A673 (cell line): Measurements from ENCODE around the gene RSAD1. TPM values are rescaled to one million over a fixed set of nuclear protein-coding genes. Genes with fewer than 3 reads are reported as not detected.
"Not testable (repeated sequence)": the region's sequence is repeated elsewhere in the genome, so short reads cannot be mapped to it uniquely, and the experiment has no call there.

Experiments used
- BruUV-seq: library from RNA; stranded (reverse); fragments of 400-500 nt; replicated peaks from 2 replicates; lab custom pipeline; 2021; lab: Mats Ljungman, UMichigan
- CTCF ChIA-PET: fragments of 300-600 bp; sonication (Branson Sonifier 250); formaldehyde crosslinking; loops from one replicate; lab custom pipeline; 2022; ENCODE audit warnings: antibody characterized with exemption; lab: Charles Lee
- POLR2A ChIA-PET: fragments of 300-600 bp; sonication (Branson Sonifier 250); formaldehyde crosslinking; loops from one replicate; lab custom pipeline; 2022; ENCODE audit warnings: antibody characterized with exemption; ENCODE audit not compliant: low non-redundant PET; lab: Charles Lee
- DNase-seq: peaks from one replicate; pipeline ENCODE4 v3.0.0-alpha.2; 2015; ENCODE audit warnings: low spot score
- H3K27ac ChIP-seq: fragments of 200-600 bp; sonication (generic); 2 replicates; pipeline ENCODE4 v1.5.1; 2016; ENCODE audit warnings: mixed run types, low read depth, mild to moderate bottlenecking, mixed read lengths, antibody characterized with exemption, low read length; ENCODE audit not compliant: poor library complexity, severe bottlenecking
- H3K27me3 ChIP-seq: fragments of 200-600 bp; sonication (generic); replicated peaks from 2 replicates; pipeline ENCODE4 v1.6.1; 2017; ENCODE audit warnings: mixed run types, low read depth, mild to moderate bottlenecking, mixed read lengths, antibody characterized with exemption, low read length; ENCODE audit not compliant: insufficient read depth, poor library complexity
- H3K36me3 ChIP-seq: fragments of 200-600 bp; sonication (generic); 2 replicates; pipeline ENCODE4 v1.6.1; 2016; ENCODE audit warnings: mixed run types, mild to moderate bottlenecking, mixed read lengths, antibody characterized with exemption, low read length; ENCODE audit not compliant: insufficient read depth, poor library complexity, severe bottlenecking
- H3K4me1 ChIP-seq: fragments of 200-600 bp; sonication (generic); 2 replicates; pipeline ENCODE4 v1.6.1; 2017; ENCODE audit warnings: mixed run types, mild to moderate bottlenecking, mixed read lengths, antibody characterized with exemption, low read length; ENCODE audit not compliant: insufficient read depth, poor library complexity, severe bottlenecking
- H3K4me3 ChIP-seq: fragments of 200-600 bp; sonication (generic); 2 replicates; pipeline ENCODE4 v1.5.1; 2016; ENCODE audit warnings: low read depth, mixed run types, mild to moderate bottlenecking, mixed read lengths, low read length; ENCODE audit not compliant: poor library complexity, severe bottlenecking
- H3K9me3 ChIP-seq: fragments of 200-600 bp; sonication (generic); 2 replicates; pipeline ENCODE4 v1.6.1; 2016; ENCODE audit warnings: mixed run types, low read depth, mild to moderate bottlenecking, mixed read lengths, antibody characterized with exemption, low read length; ENCODE audit not compliant: poor library complexity, severe bottlenecking
- CTCF ChIP-seq: fragments of 300-800, 200-600 bp; sonication (generic); conservative IDR thresholded peaks from 2 replicates; pipeline ENCODE4 v1.5.1; 2017; ENCODE audit warnings: low read depth, mild to moderate bottlenecking, antibody characterized with exemption, low read length, moderate library complexity, mixed read lengths
- EZH2 ChIP-seq: fragments of 200-600 bp; sonication (generic); IDR thresholded peaks from 2 replicates; pipeline ENCODE4 v1.6.1; 2017; ENCODE audit warnings: borderline replicate concordance, low read depth, mild to moderate bottlenecking, mixed read lengths, antibody characterized with exemption, low read length; ENCODE audit not compliant: poor library complexity, severe bottlenecking
- intact Hi-C: fragments of 100-400 bp; cut with micrococcal nuclease; formaldehyde crosslinking; loops from one replicate; pipeline ENCODE4 v1.10.0; 2022; ENCODE audit not compliant: unreplicated experiment
- total RNA-seq: library from RNA; stranded (reverse); gene quantifications from 2 replicates; pipeline ENCODE4 v1.2.3, GENCODE V29; 2021

Gene RSAD1
- total RNA-seq, 1 experiment from 2014 or later = 44.3 TPM

GRCh38 chr17:50474523-50474922 lies 4.1 kb upstream of the RSAD1 start:
- Histone ChIP-seq H3K27me3 (peaks cover 10% of the 10 kb centered on the region), H3K4me1 (peaks cover under 1% of the 10 kb centered on the region), H3K4me3 (no peak overlapping the region), H3K36me3 (no peaks in the 10 kb centered on the region), H3K27ac (no peak overlapping the region), H3K9me3 (no peaks in the 10 kb centered on the region)
- BruUV-seq = no TSS peak
- intact Hi-C loops = loop anchor here (10.0 kb wide), 1 partner anchor 100 kb away; the partner anchor contains the start of genes EME1 and MRPL27
- TF ChIP-seq EZH2 = no peak
- no peak for TF ChIP-seq CTCF
- no peak for DNase-seq
- CTCF ChIA-PET = no interaction called here
- POLR2A ChIA-PET = no interaction called here

GRCh38 chr17:50475362-50475761 lies 3.3 kb upstream of the RSAD1 start:
- ChIA-PET POLR2A (no interaction called here), CTCF (no interaction called here)
- Histone ChIP-seq H3K27ac (no peak overlapping the region), H3K4me1 (peaks cover 8% of the 10 kb centered on the region), H3K36me3 (no peaks in the 10 kb centered on the region), H3K27me3 (peaks cover 8% of the 10 kb centered on the region), H3K4me3 (no peak overlapping the region), H3K9me3 (no peaks in the 10 kb centered on the region)
- intact Hi-C loops = loop anchor here (10.0 kb wide), 1 partner anchor 101 kb away; the partner anchor contains the start of genes EME1 and MRPL27
- DNase-seq = no peak
- no TSS peak for BruUV-seq
- TF ChIP-seq EZH2 (no peak), CTCF (no peak)

GRCh38 chr17:50475775-50476544 lies 2.7 kb upstream of the RSAD1 start:
- H3K4me1 ChIP-seq, CTCF ChIA-PET, DNase-seq, H3K4me3 ChIP-seq, H3K36me3 ChIP-seq, POLR2A ChIA-PET, H3K9me3 ChIP-seq, BruUV-seq, H3K27ac ChIP-seq, H3K27me3 ChIP-seq: not testable (repeated sequence)
- intact Hi-C loops = loop anchor here (10.0 kb wide), 1 partner anchor 101 kb away; the partner anchor contains the start of genes EME1 and MRPL27
